ENCODE data around the gene NAGS.
"Not testable (repeated sequence)": the region's sequence is repeated elsewhere in the genome, so short reads cannot be mapped to it uniquely, and the experiment has no call there.

Gene NAGS

DNA sequence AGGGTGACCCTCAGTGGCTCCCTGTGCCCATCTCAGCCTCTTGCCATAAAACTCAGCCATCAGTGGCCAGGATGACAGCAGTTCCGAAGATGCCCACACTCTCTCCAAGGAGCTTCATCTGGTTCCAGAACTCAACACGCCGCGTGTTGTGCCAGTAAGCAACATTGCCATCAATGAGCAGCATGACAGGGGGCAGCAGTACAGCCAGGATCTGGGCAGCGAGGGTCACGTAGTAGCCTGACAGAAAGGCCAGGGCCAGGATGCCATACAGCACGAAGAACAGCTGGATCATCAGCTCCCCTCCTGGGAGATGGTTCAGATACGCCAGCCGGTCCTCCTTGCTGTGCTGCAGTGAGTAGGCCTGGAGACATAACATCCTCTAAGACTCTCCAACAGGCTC lies 7.5 kb downstream of the NAGS start:
- H3K9ac ChIP-seq: no peak overlapping the region
- H3K4me1 ChIP-seq: peaks cover 13% of the 10 kb centered on the region
- H3K27ac ChIP-seq: no peak overlapping the region
- no peaks in the 10 kb centered on the region for H3K27me3 ChIP-seq (ENCODE audit: control insufficient read depth, insufficient read depth, low read length)
- no peak overlapping the region for H3K4me3 ChIP-seq (ENCODE audit: low read depth, low read length)
- TF ChIP-seq, protein P1, sequence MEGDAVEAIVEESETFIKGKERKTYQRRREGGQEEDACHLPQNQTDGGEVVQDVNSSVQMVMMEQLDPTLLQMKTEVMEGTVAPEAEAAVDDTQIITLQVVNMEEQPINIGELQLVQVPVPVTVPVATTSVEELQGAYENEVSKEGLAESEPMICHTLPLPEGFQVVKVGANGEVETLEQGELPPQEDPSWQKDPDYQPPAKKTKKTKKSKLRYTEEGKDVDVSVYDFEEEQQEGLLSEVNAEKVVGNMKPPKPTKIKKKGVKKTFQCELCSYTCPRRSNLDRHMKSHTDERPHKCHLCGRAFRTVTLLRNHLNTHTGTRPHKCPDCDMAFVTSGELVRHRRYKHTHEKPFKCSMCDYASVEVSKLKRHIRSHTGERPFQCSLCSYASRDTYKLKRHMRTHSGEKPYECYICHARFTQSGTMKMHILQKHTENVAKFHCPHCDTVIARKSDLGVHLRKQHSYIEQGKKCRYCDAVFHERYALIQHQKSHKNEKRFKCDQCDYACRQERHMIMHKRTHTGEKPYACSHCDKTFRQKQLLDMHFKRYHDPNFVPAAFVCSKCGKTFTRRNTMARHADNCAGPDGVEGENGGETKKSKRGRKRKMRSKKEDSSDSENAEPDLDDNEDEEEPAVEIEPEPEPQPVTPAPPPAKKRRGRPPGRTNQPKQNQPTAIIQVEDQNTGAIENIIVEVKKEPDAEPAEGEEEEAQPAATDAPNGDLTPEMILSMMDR (IDR thresholded peaks at IDR 0.05): no peak
- no peaks in the 10 kb centered on the region for H3K9me3 ChIP-seq (ENCODE audit: control insufficient read depth, low read length)
- H3K4me2 ChIP-seq (ENCODE audit: low read length): no peak overlapping the region
- H2AFZ ChIP-seq: no peak overlapping the region
- no peaks in the 10 kb centered on the region for H3K36me3 ChIP-seq (ENCODE audit: control insufficient read depth, insufficient read depth, low read length)
- H3K79me2 ChIP-seq: no peaks in the 10 kb centered on the region

DNA sequence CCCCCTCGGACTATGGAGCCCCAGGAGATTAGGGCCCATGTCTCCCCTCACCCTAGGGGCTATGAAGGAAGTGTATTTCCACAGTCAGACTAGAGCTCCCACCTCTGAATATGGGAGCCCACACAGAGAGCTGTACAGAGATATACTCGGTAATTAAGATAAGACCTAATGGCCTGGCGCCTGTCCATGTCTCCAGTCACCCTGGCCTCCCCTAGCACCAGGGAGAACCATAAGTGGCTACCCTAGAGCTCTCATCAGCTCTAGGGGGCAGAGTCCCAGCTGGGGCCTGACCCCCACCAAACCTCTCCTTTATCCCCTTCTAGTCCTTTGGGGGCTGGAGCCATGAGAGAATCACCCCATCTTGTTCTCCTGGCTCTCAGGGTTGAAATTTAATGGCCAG lies 8.0 kb downstream of the NAGS start:
- no peak overlapping the region for H3K4me2 ChIP-seq (ENCODE audit: low read length)
- H3K4me1 ChIP-seq: peaks cover 10% of the 10 kb centered on the region
- TF ChIP-seq, protein P1 (IDR thresholded peaks at IDR 0.05): no peak
- H3K9me3 ChIP-seq (ENCODE audit: control insufficient read depth, low read length): no peaks in the 10 kb centered on the region
- no peak overlapping the region for H3K9ac ChIP-seq
- H2AFZ ChIP-seq: no peak overlapping the region
- no peaks in the 10 kb centered on the region for H3K79me2 ChIP-seq
- H3K4me3 ChIP-seq (ENCODE audit: low read depth, low read length): no peak overlapping the region
- no peaks in the 10 kb centered on the region for H3K27me3 ChIP-seq (ENCODE audit: control insufficient read depth, insufficient read depth, low read length)
- H3K36me3 ChIP-seq (ENCODE audit: control insufficient read depth, insufficient read depth, low read length): no peaks in the 10 kb centered on the region
- no peak overlapping the region for H3K27ac ChIP-seq

DNA sequence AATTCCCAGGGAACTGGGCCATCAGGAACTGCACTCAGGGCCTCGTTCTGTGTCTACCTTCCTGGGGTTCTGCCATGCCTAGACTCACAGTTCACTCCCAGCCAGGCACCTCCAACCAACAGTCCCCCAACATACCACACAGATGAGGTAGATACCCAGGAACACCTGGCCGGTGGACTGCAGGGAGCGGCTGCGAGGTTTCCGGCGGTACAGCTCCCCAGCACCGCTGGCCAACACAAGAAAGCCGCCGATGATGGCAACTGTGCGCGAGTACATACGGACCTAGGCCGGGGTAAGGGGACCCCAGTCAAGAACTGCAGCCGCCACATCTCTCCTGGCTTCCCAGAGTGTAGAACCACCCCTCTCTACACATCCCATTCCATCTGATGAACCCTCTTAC lies 8.5 kb downstream of the NAGS start:
- H3K9ac ChIP-seq: no peak overlapping the region
- H3K36me3 ChIP-seq (ENCODE audit: control insufficient read depth, insufficient read depth, low read length): no peaks in the 10 kb centered on the region
- TF ChIP-seq, protein P1 (IDR thresholded peaks at IDR 0.05): no peak
- H3K4me1 ChIP-seq: peaks cover 8% of the 10 kb centered on the region
- no peak overlapping the region for H3K4me2 ChIP-seq (ENCODE audit: low read length)
- no peak overlapping the region for H3K4me3 ChIP-seq (ENCODE audit: low read depth, low read length)
- H3K27me3 ChIP-seq (ENCODE audit: control insufficient read depth, insufficient read depth, low read length): no peaks in the 10 kb centered on the region
- no peaks in the 10 kb centered on the region for H3K79me2 ChIP-seq
- no peak overlapping the region for H3K27ac ChIP-seq
- no peak overlapping the region for H2AFZ ChIP-seq
- H3K9me3 ChIP-seq (ENCODE audit: control insufficient read depth, low read length): no peaks in the 10 kb centered on the region

DNA sequence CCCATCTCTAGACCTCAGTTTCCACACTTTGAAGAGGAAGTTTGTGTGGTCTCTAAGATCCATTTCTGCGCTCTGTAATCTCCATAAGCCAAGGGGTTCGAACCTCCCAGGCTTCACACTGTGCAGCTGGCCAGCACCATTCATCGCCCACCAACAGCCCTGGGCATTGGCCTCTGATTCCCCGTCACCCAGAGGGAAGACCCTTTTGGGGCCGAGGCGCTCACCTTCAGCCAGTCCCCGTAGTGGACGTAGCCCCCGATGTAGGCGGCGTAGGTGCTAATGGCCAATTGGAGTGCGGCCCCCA lies 9.7 kb downstream of the NAGS start:
- TF ChIP-seq, protein P1 (IDR thresholded peaks at IDR 0.05): no peak

DNA sequence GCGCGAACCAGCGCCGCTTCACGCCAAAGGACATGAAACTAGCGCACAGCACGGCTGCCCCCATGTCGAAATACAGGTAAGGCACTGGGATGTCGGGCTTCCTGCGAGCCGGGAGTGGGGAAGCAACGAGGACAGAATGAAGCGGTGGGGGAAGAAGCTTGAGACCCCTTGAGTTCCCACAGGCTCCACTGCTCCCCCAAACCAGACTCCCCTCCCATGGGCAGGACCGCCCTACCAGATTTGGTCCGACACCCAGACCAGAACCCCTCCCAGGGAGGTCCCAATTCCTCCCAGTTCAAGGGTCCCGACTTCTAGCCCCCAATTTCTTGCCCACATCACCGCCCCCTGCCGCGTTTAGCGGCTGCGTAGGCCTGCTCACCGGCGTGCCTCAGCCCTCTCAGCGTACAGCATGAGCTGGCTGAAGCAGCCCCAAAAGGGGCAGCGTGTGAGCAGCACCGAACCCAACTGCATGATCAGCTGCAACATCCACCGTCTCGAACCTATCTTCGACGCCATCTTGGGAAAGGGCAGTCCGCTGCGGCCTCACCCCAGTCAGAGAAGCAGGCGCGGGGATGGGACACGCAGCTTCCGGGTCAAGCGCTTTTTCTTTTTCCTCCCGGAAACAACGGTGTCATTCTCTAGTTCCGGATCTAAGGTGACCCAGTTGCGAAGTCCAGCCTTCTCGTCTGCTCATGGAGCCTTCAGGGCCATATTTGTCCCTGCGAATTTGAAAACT lies 10.2 kb downstream of the NAGS start, which contains the start of gene TMEM101:
Gene TMEM101, minus strand, starts transcription at position 527 of the 736 bp plus-strand sequence. Its CDS starts 11 bp downstream, at position 516.
- TF ChIP-seq, protein P1 (IDR thresholded peaks at IDR 0.05): no peak
- Histone ChIP-seq H3K36me3 (ENCODE audit: control insufficient read depth, insufficient read depth, low read length) (no peaks in the 10 kb centered on the region), H3K4me2 (ENCODE audit: low read length) (peak within 1 kb of the TSS; percentile 92), H3K4me3 (ENCODE audit: low read depth, low read length) (peak within 1 kb of the TSS; percentile 99), H2AFZ (peak within 1 kb of the TSS; percentile 87), H3K9me3 (ENCODE audit: control insufficient read depth, low read length) (no peaks in the 10 kb centered on the region), H3K4me1 (peaks cover 4% of the 10 kb centered on the region), H3K27ac (peak within 1 kb of the TSS; percentile 77), H3K27me3 (ENCODE audit: control insufficient read depth, insufficient read depth, low read length) (no peaks in the 10 kb centered on the region), H3K79me2 (no peaks in the 10 kb centered on the region), H3K9ac (peak within 1 kb of the TSS; percentile 16)

More for the DNA sequence above, 9.7 kb downstream of the NAGS start:
- H3K4me3 ChIP-seq (ENCODE audit: low read depth, low read length): peak overlapping the region; percentile 99
- H3K79me2 ChIP-seq: no peaks in the 10 kb centered on the region
- H2AFZ ChIP-seq: peak overlapping the region; percentile 87
- peak overlapping the region; percentile 77 for H3K27ac ChIP-seq
- no peaks in the 10 kb centered on the region for H3K36me3 ChIP-seq (ENCODE audit: control insufficient read depth, insufficient read depth, low read length)
- no peaks in the 10 kb centered on the region for H3K9me3 ChIP-seq (ENCODE audit: control insufficient read depth, low read length)
- peak overlapping the region; percentile 16 for H3K9ac ChIP-seq
- peaks cover 4% of the 10 kb centered on the region for H3K4me1 ChIP-seq
- peak overlapping the region; percentile 92 for H3K4me2 ChIP-seq (ENCODE audit: low read length)
- H3K27me3 ChIP-seq (ENCODE audit: control insufficient read depth, insufficient read depth, low read length): no peaks in the 10 kb centered on the region

DNA sequence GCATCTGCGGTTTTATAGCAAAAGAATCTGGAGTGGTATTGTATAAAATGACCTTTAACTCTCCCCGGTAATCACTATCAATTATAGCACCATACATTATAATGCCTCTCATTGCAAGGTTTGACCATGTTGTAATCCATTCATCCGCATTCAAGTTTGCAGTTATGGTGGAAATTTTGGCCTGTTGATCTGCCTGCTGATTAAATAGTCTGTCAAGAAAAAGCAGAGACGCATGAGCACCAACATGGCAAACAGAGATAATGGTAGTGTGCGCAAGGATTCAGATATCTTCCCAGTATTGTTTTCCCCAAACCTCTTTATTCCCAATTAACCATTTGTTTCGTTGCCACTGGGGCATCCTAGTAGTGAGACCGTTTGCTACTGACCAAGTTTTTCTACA lies 16.8 kb downstream of the NAGS start:
- H3K9me3 ChIP-seq (ENCODE audit: control insufficient read depth, low read length); H3K36me3 ChIP-seq (ENCODE audit: control insufficient read depth, insufficient read depth, low read length); H2AFZ ChIP-seq; H3K27ac ChIP-seq; H3K4me2 ChIP-seq (ENCODE audit: low read length); H3K9ac ChIP-seq; H3K79me2 ChIP-seq; H3K4me1 ChIP-seq; H3K4me3 ChIP-seq (ENCODE audit: low read depth, low read length); H3K27me3 ChIP-seq (ENCODE audit: control insufficient read depth, insufficient read depth, low read length): not testable (repeated sequence)
